Measurements from ENCODE around the gene KRTAP20-4. TPM values are rescaled to one million over a fixed set of nuclear protein-coding genes. Genes with fewer than 3 reads are reported as not detected.

The KRTAP20-4 gene
- total RNA-seq, 1 donor from 2014 or later = not detected

DNA sequence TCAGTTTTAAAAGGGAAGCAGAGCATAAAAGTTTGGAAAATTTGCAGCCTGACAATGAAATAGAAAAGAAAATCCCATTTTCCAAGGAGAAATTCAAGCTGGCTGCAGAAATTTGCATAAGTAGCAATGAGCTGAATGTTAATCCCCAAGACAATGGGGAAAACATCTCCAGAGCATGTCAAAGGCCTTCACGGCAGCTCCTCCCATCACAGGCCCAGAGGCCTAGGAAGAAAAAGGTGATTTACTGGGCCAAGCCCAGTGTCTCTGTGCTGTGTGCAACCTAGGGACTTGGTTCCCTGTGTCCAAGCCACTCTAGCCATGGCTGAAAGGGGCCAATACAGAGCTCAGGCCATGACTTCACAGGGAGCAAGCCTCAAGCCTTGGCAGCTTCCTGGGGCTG lies 48.3 kb downstream of the KRTAP20-4 start:
- Mint-ChIP-seq H3K36me3 (no peaks in the 10 kb centered on the region), H3K9me3 (no peaks in the 10 kb centered on the region), H3K27ac (no peak overlapping the region), H3K27me3 (ENCODE audit: insufficient read depth, low read depth) (no peaks in the 10 kb centered on the region), H3K4me3 (no peak overlapping the region), H3K4me1 (no peaks in the 10 kb centered on the region)
- Histone ChIP-seq H3K9ac (no peak overlapping the region), H3K4me3 (no peak overlapping the region), H3K27ac (no peak overlapping the region), H3K4me2 (no peak overlapping the region), H3K9me3 (ENCODE audit: low read depth) (no peaks in the 10 kb centered on the region), H2AFZ (replicated peaks) (no peak overlapping the region), H3F3A (ENCODE audit: low read depth) (no peaks in the 10 kb centered on the region), H3K4me1 (no peaks in the 10 kb centered on the region), H4K20me1 (ENCODE audit: low read depth) (no peaks in the 10 kb centered on the region), H3K27me3 (no peaks in the 10 kb centered on the region), H3K79me2 (ENCODE audit: low read depth) (no peaks in the 10 kb centered on the region), H3K36me3 (no peaks in the 10 kb centered on the region)
- TF ChIP-seq EZH2 (IDR thresholded peaks at IDR 0.05) = no peak
- TF ChIP-seq EZH2phosphoT487 (IDR thresholded peaks at IDR 0.05) = no peak
- TF ChIP-seq, protein P1, sequence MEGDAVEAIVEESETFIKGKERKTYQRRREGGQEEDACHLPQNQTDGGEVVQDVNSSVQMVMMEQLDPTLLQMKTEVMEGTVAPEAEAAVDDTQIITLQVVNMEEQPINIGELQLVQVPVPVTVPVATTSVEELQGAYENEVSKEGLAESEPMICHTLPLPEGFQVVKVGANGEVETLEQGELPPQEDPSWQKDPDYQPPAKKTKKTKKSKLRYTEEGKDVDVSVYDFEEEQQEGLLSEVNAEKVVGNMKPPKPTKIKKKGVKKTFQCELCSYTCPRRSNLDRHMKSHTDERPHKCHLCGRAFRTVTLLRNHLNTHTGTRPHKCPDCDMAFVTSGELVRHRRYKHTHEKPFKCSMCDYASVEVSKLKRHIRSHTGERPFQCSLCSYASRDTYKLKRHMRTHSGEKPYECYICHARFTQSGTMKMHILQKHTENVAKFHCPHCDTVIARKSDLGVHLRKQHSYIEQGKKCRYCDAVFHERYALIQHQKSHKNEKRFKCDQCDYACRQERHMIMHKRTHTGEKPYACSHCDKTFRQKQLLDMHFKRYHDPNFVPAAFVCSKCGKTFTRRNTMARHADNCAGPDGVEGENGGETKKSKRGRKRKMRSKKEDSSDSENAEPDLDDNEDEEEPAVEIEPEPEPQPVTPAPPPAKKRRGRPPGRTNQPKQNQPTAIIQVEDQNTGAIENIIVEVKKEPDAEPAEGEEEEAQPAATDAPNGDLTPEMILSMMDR (IDR thresholded peaks at IDR 0.05) = no peak
- no peak for DNase-seq (ENCODE audit: low spot score)

Small RNA genes lying within 50 kb of the gene (small RNA-seq; reads per million reads assigned to genes)
- not detected for gene KRTAP20-1
- gene KRTAP20-3 = not detected
- gene KRTAP20-4 = not detected
- not detected for gene KRTAP22-1
- gene KRTAP22-2 = not detected

Other genes with a start within 250 kb of the KRTAP20-4 start
- not detected in 2 replicates for gene KRTAP13-2, start 248.4 kb upstream of the KRTAP20-4 start, total RNA-seq (ENCODE audit: low replicate concordance)
- gene KRTAP13-1, start 224.6 kb upstream of the KRTAP20-4 start, total RNA-seq (ENCODE audit: low replicate concordance) = not detected in 2 replicates
- gene KRTAP13-3, start 194.7 kb upstream of the KRTAP20-4 start, total RNA-seq (ENCODE audit: low replicate concordance) = not detected in 2 replicates
- gene KRTAP13-4, start 190.4 kb upstream of the KRTAP20-4 start, total RNA-seq (ENCODE audit: low replicate concordance) = not detected in 2 replicates
- gene KRTAP15-1, start 180.4 kb upstream of the KRTAP20-4 start, total RNA-seq (ENCODE audit: low replicate concordance) = not detected in 2 replicates
- gene KRTAP19-1, start 140.3 kb upstream of the KRTAP20-4 start, total RNA-seq (ENCODE audit: low replicate concordance) = not detected in 2 replicates
- not detected in 2 replicates for gene KRTAP19-2, start 133.2 kb upstream of the KRTAP20-4 start, total RNA-seq (ENCODE audit: low replicate concordance)
- not detected in 2 replicates for gene KRTAP19-3, start 128.6 kb upstream of the KRTAP20-4 start, total RNA-seq (ENCODE audit: low replicate concordance)
- not detected in 2 replicates for gene KRTAP19-4, start 123.5 kb upstream of the KRTAP20-4 start, total RNA-seq (ENCODE audit: low replicate concordance)
- gene KRTAP19-5, start 118.5 kb upstream of the KRTAP20-4 start, total RNA-seq (ENCODE audit: low replicate concordance) = not detected in 2 replicates
- gene KRTAP19-6, start 78.8 kb upstream of the KRTAP20-4 start, total RNA-seq (ENCODE audit: low replicate concordance) = not detected in 2 replicates
- not detected in 2 replicates for gene KRTAP19-7, start 59.3 kb upstream of the KRTAP20-4 start, total RNA-seq (ENCODE audit: low replicate concordance)
- gene KRTAP22-2, start 30.2 kb upstream of the KRTAP20-4 start, total RNA-seq (ENCODE audit: low replicate concordance) = not detected in 2 replicates
- gene KRTAP6-3, start 28.2 kb upstream of the KRTAP20-4 start, total RNA-seq (ENCODE audit: low replicate concordance) = not detected in 2 replicates
- not detected in 2 replicates for gene KRTAP6-2, start 21.7 kb upstream of the KRTAP20-4 start, total RNA-seq (ENCODE audit: low replicate concordance)
- not detected in 2 replicates for gene KRTAP22-1, start 19.5 kb upstream of the KRTAP20-4 start, total RNA-seq (ENCODE audit: low replicate concordance)
- gene KRTAP6-1, start 6.7 kb upstream of the KRTAP20-4 start, total RNA-seq (ENCODE audit: low replicate concordance) = not detected in 2 replicates
- not detected in 2 replicates for gene KRTAP20-1, start 4.2 kb upstream of the KRTAP20-4 start, total RNA-seq (ENCODE audit: low replicate concordance)
- gene KRTAP20-2, start 14.6 kb downstream of the KRTAP20-4 start, total RNA-seq (ENCODE audit: low replicate concordance) = not detected in 2 replicates
- gene KRTAP20-3, start 22.2 kb downstream of the KRTAP20-4 start, total RNA-seq (ENCODE audit: low replicate concordance) = not detected in 2 replicates
- not detected in 2 replicates for gene KRTAP21-3, start 98.2 kb downstream of the KRTAP20-4 start, total RNA-seq (ENCODE audit: low replicate concordance)
- gene KRTAP21-2, start 126.6 kb downstream of the KRTAP20-4 start, total RNA-seq (ENCODE audit: low replicate concordance) = not detected in 2 replicates
- not detected in 2 replicates for gene KRTAP21-1, start 134.8 kb downstream of the KRTAP20-4 start, total RNA-seq (ENCODE audit: low replicate concordance)
- not detected in 2 replicates for gene KRTAP8-1, start 192.6 kb downstream of the KRTAP20-4 start, total RNA-seq (ENCODE audit: low replicate concordance)
- gene KRTAP7-1, start 209.1 kb downstream of the KRTAP20-4 start, total RNA-seq (ENCODE audit: low replicate concordance) = not detected in 2 replicates

Measured in neural progenitor cell (in vitro differentiated cells).